GM12891 (cell line): Measurements from ENCODE around the gene ACP2.

ENCODE experiments used
- DNase-seq: peaks from one replicate; pipeline ENCODE4 v3.0.0; 2011; ENCODE audit warnings: low spot score; ENCODE audit not compliant: insufficient read length
- FAIRE-seq: peaks from 2 replicates; lab custom pipeline; 2011; peaks lifted over from hg19 to GRCh38; lab: Jason Lieb, UNC
- PAX5 ChIP-seq: IDR thresholded peaks from 2 replicates; pipeline ENCODE4 v1.6.1; 2011; ENCODE audit warnings: low read length, moderate library complexity, mild to moderate bottlenecking; ENCODE audit not compliant: insufficient read depth, severe bottlenecking
- POLR2A ChIP-seq: IDR thresholded peaks from 2 replicates; pipeline ENCODE4 v1.6.1; 2011; ENCODE audit warnings: low read depth, low read length, control low read depth
- POLR2AphosphoS5 ChIP-seq: IDR thresholded peaks from 2 replicates; pipeline ENCODE4 v1.6.1; 2011; ENCODE audit warnings: low read depth, low read length, control low read depth
- POU2F2 ChIP-seq: IDR thresholded peaks from 2 replicates; pipeline ENCODE4 v1.6.1; 2011; ENCODE audit warnings: low read depth, mild to moderate bottlenecking, control low read depth, low read length, moderate library complexity
- SPI1 ChIP-seq: IDR thresholded peaks from 2 replicates; pipeline ENCODE4 v1.6.1; 2011; ENCODE audit warnings: low read depth, low read length, control low read depth
- TAF1 ChIP-seq: IDR thresholded peaks from 2 replicates; pipeline ENCODE4 v1.6.1; 2011; ENCODE audit warnings: low read depth, low read length, control low read depth

ACP2 gene

DNA sequence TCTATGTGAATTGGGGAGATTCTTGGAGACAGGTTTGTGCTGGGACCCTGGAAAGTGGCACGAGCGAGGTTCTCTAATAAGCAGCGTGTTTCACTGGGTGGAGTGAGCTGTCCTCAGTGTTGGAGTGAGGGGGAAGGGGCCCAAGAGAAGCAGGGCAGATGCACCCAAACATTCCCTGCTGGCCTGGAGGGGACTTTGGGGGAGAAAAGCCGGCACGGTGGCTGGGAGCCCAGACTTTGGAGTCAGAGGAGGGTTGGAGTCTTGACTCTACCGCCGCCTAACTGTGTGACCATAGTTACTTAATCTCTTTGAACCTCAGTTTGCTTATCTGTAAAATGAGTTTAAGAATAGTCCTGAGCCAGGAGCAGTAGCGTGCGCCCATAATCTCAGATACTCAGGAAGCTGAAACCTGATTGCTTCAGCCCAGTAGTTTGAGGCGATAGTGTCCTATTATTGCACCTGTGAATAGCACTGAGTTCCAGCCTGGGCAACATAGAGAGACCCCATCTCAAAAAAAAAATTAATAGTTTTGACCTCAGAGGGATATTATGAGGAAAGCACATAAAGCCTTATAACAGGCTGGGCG, 9.8 kb upstream of the ACP2 start:
- TF ChIP-seq POU2F2 (no peak), TAF1 (no peak), SPI1 (no peak), POLR2AphosphoS5 (no peak), PAX5 (no peak)
- DNase-seq (no peak), FAIRE-seq (no peak)

DNA sequence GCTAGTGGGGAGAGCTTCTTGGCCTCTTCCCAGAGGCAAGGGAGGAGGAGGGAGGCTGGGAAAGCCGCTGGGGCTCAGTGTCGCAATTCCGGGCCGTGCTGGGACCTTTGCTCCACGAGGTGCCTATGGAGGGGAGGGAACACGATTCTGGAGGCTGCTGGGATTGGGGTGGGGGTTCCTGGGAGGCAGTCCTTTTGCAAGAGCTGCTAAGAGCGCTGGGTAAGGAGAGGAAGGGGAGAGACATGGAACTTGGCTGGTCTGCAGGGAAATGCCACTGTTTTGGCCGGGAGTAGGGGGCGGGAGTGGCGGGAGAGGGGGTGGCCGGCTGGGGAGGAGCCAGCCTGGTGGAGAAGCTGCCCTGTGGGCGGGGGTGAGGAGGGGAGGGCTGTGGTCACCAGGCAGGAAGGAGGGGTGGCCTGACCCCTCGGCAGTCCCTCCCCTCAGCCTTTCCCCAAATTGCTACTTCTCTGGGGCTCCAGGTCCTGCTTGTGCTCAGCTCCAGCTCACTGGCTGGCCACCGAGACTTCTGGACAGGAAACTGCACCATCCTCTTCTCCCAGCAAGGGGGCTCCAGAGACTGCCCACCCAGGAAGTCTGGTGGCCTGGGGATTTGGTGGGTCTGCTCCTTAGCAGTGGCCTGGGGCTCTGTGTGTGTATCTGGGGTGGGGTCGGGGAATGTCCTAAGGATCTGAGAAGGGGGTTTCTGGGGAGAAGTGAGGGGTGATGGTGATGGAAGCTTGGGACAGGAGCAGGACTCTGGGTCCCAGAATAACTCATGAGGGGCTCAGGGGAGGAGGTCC, 9.1 kb upstream of the ACP2 start, which contains the start of gene NR1H3:
Gene NR1H3, plus strand, starts transcription at position 480 of the 800 bp plus-strand sequence. CDS start 1,221 bp downstream, outside the sequence.
- DNase-seq, result no peak
- no peak for FAIRE-seq
- TF ChIP-seq PAX5 (no peak), TAF1 (no peak), POLR2AphosphoS5 (no peak), POLR2A (no peak), SPI1 (no peak), POU2F2 (no peak)

DNA sequence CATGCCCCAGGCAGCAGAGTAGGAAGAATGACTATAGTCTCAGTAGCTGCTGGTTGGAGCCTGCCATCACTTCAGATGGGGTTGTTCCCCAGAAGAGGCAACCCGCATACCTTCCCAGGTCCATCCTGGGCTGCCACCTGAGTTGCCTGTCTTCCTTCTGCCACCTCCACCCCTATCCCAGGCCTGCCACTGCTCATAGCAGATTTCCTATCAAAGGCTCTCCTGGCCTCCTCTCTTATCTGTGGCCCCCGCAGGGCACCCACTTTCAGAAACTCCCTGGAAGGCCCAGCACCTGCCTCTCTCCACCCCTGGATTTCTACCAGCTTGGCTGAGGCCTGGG, 8.5 kb upstream of the ACP2 start:
- TF ChIP-seq POLR2A, result no peak
- no peak for TF ChIP-seq SPI1
- TF ChIP-seq TAF1, result no peak
- TF ChIP-seq POU2F2, result no peak
- TF ChIP-seq POLR2AphosphoS5, result no peak
- DNase-seq (no peak), FAIRE-seq (no peak)

DNA sequence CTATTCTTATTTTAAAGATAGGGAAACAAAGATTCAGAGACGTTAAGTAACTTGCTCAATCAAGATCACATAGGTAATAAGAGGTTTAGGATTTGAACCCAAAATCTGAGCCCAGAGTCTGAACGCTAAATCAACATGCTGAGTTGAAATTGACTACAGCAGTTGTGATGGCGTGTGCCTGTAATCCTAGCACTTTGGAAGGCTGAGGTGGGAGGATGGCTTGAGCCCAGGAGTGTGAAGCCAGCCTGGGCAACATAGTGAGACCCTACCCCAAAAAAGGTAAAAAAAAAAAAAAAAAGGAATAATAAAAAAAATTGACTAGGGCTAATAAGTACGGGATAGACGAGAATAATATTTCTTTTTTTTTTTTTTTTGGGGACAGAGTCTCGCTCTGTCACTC, 7.8 kb upstream of the ACP2 start:
- DNase-seq, result no peak
- TF ChIP-seq POLR2A, result no peak
- no peak for TF ChIP-seq SPI1
- no peak for TF ChIP-seq PAX5
- TF ChIP-seq POLR2AphosphoS5, result no peak
- no peak for TF ChIP-seq POU2F2
- no peak for FAIRE-seq

DNA sequence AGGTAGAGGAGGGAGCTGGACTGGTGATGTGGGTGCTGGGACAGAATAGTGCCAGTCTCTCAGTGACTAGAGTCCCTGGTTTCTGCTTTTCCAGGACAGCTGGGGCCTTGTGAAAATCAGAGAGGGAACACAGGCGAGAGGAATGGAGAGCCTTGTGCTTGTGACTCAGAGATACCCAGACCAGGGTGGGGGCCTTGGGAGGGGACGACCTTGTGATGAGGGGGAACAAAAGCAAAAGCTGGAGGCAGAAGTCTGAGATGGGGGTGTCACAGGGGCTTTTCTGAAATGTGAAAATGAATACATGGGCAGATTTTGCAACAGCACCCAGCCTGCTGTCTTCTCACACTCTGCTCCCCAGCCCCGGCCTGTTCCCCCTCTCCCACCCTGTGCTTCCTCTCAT, 5.8 kb upstream of the ACP2 start:
- FAIRE-seq (no peak), DNase-seq (no peak)
- TF ChIP-seq SPI1 (no peak), TAF1 (no peak), POLR2A (no peak), POU2F2 (no peak), POLR2AphosphoS5 (no peak), PAX5 (no peak)

DNA sequence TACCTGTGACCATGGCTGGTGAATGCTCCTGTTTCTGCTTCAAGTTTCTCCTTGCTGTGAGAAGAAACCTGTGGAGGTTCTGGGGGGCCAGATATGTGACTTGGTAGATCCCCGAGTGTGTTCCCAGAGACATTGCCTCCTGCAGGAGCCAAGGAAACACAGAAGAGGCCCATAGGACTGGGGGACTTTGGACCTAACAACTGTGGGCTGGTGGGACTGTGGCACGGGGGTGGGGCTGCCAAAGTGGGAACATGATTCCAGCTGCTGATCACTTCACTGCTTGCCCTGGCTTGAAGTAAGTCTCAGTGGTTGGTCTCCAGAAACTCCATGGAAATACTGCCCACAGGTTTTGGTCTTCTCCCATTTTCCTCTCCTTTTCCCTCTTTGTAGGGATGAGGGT, 5.0 kb upstream of the ACP2 start:
- TF ChIP-seq SPI1 (no peak), POLR2A (no peak), POLR2AphosphoS5 (no peak), POU2F2 (no peak), TAF1 (no peak), PAX5 (no peak)
- no peak for DNase-seq
- FAIRE-seq, result no peak

DNA sequence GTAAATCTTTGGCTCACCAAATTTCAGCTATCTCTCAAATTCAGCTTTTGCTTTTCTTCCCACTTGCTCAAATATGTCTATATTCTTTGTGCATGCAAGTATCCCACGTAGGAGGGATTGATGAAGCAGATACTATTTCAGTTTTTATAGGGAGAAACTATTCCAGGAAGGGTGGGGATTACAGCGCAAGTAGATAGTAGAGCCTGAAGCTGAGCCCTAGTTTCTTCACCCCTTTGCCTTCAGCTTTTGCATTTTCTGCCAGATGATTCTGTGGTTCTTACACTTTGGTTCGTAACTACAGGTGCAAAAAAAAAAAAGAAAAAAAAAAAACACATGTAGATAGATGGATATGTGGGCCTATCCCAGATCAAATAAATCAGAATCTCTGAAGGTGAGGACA, 3.1 kb upstream of the ACP2 start:
- TF ChIP-seq SPI1, result no peak
- TF ChIP-seq POU2F2, result no peak
- TF ChIP-seq PAX5, result no peak
- TF ChIP-seq TAF1, result no peak
- TF ChIP-seq POLR2AphosphoS5, result no peak
- no peak for TF ChIP-seq POLR2A
- DNase-seq (no peak), FAIRE-seq (no peak)

DNA sequence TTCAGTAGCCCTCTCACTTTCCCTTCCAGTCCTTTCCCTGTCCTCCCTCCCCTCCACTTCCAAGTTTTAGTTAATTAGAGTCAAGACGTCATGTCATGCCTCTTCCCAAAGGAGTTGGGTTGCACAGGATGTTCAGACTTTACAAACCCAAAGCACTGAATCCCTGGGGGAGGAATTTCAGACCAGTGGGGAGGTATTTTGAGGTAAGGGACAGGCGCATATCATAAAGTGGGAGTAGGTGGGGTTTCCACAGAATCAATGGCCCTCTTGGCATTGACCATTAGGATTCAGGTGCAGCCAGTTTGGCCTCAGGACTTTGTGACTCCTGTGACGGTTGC, 733 bp upstream of the ACP2 start:
- DNase-seq (no peak), FAIRE-seq (no peak)
- TF ChIP-seq TAF1 (no peak), POLR2AphosphoS5 (no peak), POU2F2 (no peak), POLR2A (no peak), SPI1 (no peak), PAX5 (no peak)

DNA sequence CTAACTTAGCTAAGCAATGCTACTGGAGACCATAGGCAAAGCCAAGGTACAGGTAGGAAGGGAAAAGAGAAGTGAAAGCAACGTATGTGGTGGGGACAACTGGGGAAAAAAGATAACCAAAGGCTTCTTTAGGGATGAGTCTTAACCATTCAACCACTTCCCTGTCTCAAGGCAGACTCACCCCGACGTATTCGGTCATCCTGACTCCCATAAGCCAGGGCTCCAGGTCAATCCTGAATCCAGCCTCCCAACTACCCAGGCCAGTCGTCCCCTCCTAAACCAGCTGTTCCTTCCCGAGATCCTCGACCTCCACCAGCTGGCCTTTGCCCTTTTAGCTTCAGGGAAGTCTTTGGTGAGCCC, 330 bp downstream of the ACP2 start:
- TF ChIP-seq SPI1 (peak; percentile 93), PAX5 (no peak)
- DNase-seq (no peak), FAIRE-seq (no peak)

DNA sequence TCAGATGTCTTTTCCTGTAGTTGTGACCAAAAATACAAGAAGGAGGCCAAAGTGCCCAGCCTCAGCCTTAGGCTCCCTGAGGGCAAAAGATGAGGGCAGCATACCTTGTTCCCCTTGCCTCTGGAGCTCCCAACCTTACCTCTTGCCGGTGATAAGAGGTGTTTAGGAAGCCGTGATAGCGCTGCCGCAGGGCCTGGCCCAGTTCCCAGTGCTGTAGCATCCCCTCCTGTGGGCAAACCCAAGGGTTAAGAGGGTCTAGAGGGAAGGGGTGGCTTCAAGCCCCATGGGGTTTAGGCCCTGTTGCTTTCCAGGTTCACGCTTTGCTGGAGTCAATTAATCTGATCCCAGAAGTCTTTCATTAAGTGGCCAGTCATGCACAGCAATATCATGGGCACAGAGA, 1.1 kb downstream of the ACP2 start:
- no peak for FAIRE-seq
- TF ChIP-seq POLR2A (no peak), SPI1 (no peak), PAX5 (no peak), POLR2AphosphoS5 (no peak), TAF1 (no peak), POU2F2 (no peak)
- no peak for DNase-seq
